ENCODE measurements around the gene DCDC2B. TPM values are rescaled to one million over a fixed set of nuclear protein-coding genes. Genes with fewer than 3 reads are reported as not detected.
"Not testable (repeated sequence)": the region's sequence is repeated elsewhere in the genome, so short reads cannot be mapped to it uniquely, and the experiment has no call there.

The DCDC2B gene
- total RNA-seq (2014; rRNA removed; shearing (Covaris generic)) = not detected in 2 replicates

GRCh38 chr1:32208891-32209328 is at the start of gene DCDC2B:
DCDC2B (plus strand) TSS chr1:32209089; CDS start chr1:32209094, 5 bp downstream.
- peak; percentile 93 for DNase-seq (ENCODE audit: low read depth)

DNA sequence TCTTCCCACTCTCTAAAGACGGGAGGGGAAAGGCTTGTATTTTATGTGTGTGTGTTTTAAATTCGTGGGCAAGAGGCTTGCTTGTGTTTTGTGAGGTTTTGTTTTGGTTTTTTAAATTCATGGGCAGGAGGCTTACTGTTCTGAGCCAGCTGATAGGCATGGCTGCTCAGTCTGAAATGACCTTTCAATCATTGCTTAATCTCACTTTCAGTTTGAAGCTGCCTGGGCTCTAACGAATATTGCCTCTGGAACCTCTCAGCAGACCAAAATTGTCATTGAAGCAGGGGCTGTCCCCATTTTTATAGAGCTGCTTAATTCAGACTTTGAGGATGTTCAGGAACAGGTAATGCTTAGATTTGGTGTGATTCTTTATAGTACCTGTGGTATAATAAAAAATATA is 49.7 kb upstream of the DCDC2B start:
- DNase-seq (ENCODE audit: low read depth) = no peak

DNA sequence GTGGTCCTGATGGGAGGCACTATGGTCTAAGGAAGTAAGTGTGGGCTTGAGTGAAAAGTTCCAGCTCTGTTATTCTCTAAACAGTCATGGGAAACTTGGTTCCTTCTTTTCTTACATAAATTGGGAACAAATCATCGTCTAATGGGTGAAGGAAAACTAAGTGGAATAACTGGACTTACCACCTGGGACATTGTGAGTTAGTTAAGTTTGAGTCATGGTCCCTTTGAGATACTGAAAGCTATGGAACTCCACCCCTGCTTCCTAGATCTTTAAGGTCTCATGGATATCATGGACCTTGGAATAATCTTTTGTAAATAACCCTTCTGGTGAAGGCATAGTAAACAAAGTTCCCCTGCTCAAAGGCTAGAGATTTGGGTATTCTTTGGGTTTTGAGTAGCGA is 45.5 kb upstream of the DCDC2B start:
- no peak for DNase-seq (ENCODE audit: low read depth)

- not testable (repeated sequence) for DNase-seq (ENCODE audit: low read depth)
These were observed 43.3 kb upstream of the DCDC2B start for GRCh38 chr1:32165633-32166032.

GRCh38 chr1:32170991-32171390 is 37.9 kb upstream of the DCDC2B start:
- DNase-seq (ENCODE audit: low read depth) = no peak

GRCh38 chr1:32172621-32173245 is 36.2 kb upstream of the DCDC2B start:
- DNase-seq (ENCODE audit: low read depth) = peak; percentile 61

DNA sequence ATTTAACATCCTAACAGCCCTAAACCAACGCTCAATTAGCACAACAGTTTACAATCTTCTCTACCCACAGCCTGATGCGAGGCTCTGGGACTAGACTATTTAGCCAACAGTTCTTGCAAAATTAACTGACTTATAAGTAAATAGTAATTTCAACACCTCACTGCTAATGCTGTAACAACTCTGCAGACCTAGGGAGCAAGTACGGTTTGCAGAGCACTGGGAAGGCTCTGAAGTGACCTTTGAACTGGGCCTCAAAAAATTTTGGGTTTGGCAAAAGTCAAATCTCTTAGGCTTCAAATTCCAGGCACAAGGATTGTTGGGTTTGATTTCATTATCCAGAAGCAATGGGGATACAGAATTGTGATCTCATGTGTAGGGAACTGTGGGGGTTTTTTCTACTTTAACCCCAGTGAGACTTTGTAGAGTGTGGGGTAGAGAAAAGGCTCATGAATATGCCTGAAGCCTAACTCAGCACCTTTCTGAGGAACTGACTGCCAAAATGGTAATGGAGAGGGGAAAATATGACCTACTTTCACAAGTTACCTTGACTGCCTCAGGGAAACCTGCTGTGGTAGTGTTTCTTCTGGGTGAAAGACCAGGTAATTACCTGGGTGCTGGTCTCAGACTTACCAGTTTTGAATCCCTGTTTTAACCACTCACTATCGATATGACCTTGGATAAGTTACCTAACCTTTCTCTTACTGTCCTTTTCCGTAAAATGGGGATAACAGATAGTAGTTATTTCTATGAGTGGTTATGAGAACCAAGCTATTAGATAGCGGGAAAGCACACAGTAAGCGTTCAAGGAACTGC is 30.3 kb upstream of the DCDC2B start:
- no peak for DNase-seq (ENCODE audit: low read depth)

DNA sequence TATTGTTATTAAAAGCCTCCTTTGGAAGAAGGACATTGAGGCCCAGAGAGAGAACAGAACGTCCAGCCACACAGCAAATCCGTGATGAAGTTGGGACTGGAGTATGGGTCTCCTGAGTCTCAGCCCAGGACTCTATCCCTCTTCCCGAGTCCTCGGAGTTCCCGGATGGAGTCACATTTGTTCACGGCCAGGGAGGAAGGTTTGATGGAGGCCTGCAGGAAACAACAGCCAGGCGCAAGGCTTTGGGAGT is 29.8 kb upstream of the DCDC2B start:
- DNase-seq (ENCODE audit: low read depth) = no peak

DNA sequence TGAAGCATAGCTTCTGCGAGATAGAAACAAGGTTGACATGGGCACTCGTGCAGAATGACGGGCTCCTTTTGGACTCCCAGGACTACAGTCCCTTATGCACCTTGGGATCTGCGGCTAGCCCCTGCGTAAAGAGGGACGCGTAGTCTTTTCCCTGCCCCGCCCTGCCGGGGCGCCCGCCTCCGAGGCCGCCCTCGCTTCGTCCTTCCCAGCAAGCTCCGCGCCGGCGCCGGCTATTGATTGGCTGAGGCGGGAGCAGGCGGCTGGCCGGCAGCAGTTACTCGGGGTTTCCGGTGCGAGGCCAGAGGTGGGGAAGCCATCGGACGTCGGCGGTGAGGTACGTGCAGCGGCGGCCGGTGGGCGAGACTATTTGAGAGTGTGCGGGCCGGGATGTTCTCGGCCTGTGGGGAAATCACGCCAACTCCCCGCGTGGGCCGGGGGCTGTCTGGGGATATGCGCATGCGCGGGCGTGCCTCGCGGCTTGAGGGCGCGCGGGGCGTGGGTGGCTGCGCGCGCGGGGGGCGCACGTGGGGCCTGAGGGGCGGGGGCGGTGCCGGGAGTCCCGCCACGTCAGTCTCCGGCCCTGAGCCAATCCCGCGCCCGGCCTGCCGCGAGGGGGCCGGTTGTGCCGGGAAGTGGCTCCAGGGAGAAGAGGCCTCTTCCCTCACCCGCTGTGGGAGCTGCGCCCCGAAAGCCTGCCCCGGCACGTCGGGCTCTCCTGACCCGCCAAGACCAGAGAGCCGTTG is 29.3 kb upstream of the DCDC2B start, which contains the start of gene TXLNA:
Gene TXLNA, plus strand, starts transcription at position 233 of the 743 bp plus-strand sequence. CDS start 671 bp downstream, outside the sequence.
- DNase-seq (ENCODE audit: low read depth) = peak; percentile 90

- peak; percentile 66 for DNase-seq (ENCODE audit: low read depth)
These were observed 28.5 kb upstream of the DCDC2B start for GRCh38 chr1:32180186-32181060.

- DNase-seq (ENCODE audit: low read depth) = no peak
These were observed 27.8 kb upstream of the DCDC2B start for GRCh38 chr1:32181065-32181464.

DNA sequence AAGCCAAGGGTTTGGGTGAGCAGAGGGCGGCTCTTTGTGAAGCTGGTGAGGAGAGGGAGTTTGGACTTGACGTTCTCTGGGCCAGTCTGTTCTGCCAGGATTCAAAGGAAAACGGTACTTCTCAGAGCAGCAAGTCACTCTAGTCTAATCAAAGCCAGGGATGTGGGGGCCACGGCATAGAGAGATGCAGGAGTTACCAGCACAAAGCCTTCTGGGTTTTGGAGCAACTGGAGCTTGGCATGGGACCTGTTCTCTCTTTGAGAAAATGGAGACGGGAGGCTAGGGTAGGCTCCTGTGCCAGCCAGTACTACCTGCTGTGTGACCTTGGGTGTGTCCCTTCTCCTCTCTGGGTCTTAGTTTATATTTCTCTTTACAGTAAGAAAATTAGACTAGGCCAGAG is 27.3 kb upstream of the DCDC2B start:
- no peak for DNase-seq (ENCODE audit: low read depth)

DNA sequence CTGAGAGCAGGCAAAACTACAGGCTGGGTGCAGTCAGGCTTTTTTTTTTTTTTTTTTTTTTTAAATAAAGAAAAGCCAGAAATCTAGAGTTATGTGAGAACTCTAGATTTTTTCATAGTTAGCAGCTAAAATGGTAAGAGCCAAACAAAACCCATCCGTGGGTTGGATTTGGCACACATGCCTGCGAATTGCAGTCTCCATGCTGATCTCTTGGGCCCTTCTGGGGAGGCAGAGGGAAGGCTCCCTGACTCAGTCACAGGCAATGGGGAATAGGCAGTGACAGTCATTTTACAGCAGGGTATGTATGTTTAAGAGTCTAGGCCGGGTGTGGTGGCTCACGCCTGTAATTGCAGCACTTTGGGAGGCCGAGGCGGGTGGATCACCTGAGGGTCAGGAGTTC is 26.8 kb upstream of the DCDC2B start:
- DNase-seq (ENCODE audit: low read depth) = no peak

DNA sequence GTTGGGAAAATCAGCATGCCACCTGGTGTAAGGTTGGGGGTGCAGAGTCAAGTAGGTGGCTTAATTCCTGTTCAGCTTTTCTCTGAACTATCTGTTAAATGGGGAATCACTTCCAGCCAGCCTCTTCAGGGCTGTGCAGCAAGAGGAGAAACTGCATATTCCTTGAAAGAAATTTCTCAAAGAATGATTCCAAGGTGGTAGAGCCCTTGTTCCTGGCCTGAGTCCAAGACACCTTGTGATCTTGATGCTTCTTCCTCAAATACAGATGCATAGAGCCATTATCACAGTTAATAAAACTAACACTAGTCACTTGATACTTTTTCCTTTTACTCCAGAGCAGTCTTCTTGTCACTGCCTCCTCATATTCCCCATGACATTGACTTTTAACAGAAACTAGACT is 24.2 kb upstream of the DCDC2B start:
- no peak for DNase-seq (ENCODE audit: low read depth)

DNA sequence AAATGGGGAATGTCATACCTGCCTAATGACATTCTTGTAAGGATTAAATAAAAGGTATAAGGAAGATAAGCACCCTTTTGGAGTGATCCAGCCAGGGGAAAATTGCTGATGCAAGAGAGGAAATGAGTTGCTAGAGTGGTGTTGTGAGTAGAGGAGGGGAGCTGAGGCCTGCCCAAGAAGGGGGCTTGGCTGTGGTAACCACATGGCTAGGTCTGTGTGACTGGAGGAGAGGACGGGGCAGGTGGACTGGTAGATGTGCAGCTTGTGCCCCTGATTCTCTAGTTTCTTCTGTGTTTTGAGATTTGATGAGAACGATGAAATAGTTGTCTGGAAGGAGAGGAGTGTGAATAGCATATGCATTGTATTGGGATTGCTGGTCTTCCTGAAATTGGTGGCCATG is 22.8 kb upstream of the DCDC2B start:
- DNase-seq (ENCODE audit: low read depth) = no peak

- DNase-seq (ENCODE audit: low read depth) = no peak
These were observed 22.4 kb upstream of the DCDC2B start for GRCh38 chr1:32186491-32186890.

DNA sequence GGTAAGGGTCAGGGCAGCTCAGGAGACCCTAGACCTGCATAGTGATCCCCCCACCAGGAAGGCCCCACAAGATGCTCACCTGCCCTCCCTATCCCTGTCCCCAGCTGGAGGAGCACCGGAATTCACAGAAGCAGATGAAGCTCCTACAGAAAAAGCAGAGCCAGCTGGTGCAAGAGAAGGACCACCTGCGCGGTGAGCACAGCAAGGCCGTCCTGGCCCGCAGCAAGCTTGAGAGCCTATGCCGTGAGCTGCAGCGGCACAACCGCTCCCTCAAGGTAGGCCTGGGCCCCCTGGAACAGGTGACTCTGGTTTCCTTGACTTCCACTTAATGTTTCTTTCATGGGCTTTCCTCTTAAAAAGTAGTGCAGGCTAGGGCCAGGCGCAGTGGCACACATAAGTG is 21.0 kb upstream of the DCDC2B start:
- DNase-seq (ENCODE audit: low read depth) = no peak

GRCh38 chr1:32192220-32192948 is 16.5 kb upstream of the DCDC2B start:
- no peak for DNase-seq (ENCODE audit: low read depth)

DNA sequence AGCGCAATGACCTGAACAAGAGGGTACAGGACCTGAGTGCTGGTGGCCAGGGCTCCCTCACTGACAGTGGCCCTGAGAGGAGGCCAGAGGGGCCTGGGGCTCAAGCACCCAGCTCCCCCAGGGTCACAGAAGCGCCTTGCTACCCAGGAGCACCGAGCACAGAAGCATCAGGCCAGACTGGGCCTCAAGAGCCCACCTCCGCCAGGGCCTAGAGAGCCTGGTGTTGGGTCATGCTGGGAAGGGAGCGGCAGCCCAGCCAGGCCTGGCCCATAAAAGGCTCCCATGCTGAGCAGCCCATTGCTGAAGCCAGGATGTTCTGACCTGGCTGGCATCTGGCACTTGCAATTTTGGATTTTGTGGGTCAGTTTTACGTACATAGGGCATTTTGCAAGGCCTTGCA is 13.9 kb upstream of the DCDC2B start:
- DNase-seq (ENCODE audit: low read depth) = no peak

- DNase-seq (ENCODE audit: low read depth) = no peak
These were observed 13.4 kb upstream of the DCDC2B start for GRCh38 chr1:32195531-32195930.

Data from M059J (cell line).